Measurements from ENCODE around the gene TRABD2B.

The TRABD2B gene

GRCh38 chr1:47722909-47723580, 274.1 kb downstream of the TRABD2B start:
- no peak for TF ChIP-seq CTCF (IDR thresholded peaks at IDR 0.05; ENCODE audit: extremely low read depth, insufficient read depth, missing control alignments)
- in situ Hi-C loops (cut with MboI; ENCODE audit: low pct_unique_long_range_greater_than_20kb, low sequenced_read_pairs, unreplicated experiment): loop anchor here (25.0 kb wide), 1 partner anchor 536 kb away; the partner anchor contains the start of gene PDZK1IP1

DNA sequence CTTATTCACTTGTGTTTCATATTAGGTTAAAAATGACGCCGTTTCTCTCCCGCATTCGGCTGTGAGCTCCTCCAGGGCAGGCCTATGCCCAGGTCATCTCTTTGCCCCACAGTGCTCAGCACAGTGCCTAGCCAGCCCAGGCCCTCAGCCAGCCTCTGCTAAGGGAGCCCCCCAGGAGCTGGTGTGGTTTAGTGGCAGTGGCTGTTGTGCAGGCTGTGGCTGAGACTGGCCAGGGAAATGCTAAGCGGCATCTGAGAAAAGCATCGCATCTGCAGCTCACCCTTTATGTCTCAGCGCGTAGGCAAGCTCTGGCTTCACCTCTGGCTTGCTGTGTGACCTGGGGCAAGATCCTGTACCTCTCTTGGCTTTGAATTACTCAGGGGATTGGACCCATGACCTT, 275.1 kb downstream of the TRABD2B start:
- in situ Hi-C loops (cut with MboI; ENCODE audit: low pct_unique_long_range_greater_than_20kb, low sequenced_read_pairs, unreplicated experiment): loop anchor here (25.0 kb wide), 1 partner anchor 535 kb away; the partner anchor contains the start of gene PDZK1IP1
- no peak for TF ChIP-seq CTCF (IDR thresholded peaks at IDR 0.05; ENCODE audit: extremely low read depth, insufficient read depth, missing control alignments)

More at GRCh38 chr1:47722909-47723580, 274.1 kb downstream of the TRABD2B start:
- no peak for DNase-seq (ENCODE audit: low spot score)

GRCh38 chr1:47720111-47720510, 277.1 kb downstream of the TRABD2B start:
- in situ Hi-C loops (cut with MboI; ENCODE audit: low pct_unique_long_range_greater_than_20kb, low sequenced_read_pairs, unreplicated experiment): loop anchor here (25.0 kb wide), 1 partner anchor 533 kb away; the partner anchor contains the start of gene PDZK1IP1

More for the DNA sequence above, 275.1 kb downstream of the TRABD2B start:
- no peak for DNase-seq (ENCODE audit: low spot score)

DNA sequence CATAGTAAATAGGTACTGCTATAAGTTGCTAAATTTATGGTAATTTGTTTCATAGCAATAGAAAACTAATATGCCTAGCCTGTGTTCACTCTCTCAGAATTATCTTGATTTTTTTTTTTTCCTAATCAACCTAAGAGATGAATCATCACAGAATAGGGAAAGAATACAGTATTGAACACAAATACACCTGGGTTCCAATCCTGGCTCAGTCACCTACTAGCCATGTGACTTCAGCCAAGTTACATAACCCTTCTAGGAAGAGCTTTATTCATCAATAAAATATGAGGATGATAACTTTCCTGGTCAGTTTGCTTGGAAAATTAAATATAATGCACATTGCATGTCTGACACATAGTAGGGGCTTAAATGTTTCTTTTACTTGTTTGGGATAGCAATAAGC, 279.8 kb downstream of the TRABD2B start:
- in situ Hi-C loops (cut with MboI; ENCODE audit: low pct_unique_long_range_greater_than_20kb, low sequenced_read_pairs, unreplicated experiment): loop anchor here (10.0 to 25.0 kb wide), 2 partner anchors 273 to 530 kb away; partner anchors contain the start of gene PDZK1IP1
- TF ChIP-seq CTCF (IDR thresholded peaks at IDR 0.05; ENCODE audit: extremely low read depth, insufficient read depth, missing control alignments): no peak
- DNase-seq (ENCODE audit: low spot score): no peak

More at GRCh38 chr1:47720111-47720510, 277.1 kb downstream of the TRABD2B start:
- no peak for TF ChIP-seq CTCF (IDR thresholded peaks at IDR 0.05; ENCODE audit: extremely low read depth, insufficient read depth, missing control alignments)
- DNase-seq (ENCODE audit: low spot score): no peak

DNA sequence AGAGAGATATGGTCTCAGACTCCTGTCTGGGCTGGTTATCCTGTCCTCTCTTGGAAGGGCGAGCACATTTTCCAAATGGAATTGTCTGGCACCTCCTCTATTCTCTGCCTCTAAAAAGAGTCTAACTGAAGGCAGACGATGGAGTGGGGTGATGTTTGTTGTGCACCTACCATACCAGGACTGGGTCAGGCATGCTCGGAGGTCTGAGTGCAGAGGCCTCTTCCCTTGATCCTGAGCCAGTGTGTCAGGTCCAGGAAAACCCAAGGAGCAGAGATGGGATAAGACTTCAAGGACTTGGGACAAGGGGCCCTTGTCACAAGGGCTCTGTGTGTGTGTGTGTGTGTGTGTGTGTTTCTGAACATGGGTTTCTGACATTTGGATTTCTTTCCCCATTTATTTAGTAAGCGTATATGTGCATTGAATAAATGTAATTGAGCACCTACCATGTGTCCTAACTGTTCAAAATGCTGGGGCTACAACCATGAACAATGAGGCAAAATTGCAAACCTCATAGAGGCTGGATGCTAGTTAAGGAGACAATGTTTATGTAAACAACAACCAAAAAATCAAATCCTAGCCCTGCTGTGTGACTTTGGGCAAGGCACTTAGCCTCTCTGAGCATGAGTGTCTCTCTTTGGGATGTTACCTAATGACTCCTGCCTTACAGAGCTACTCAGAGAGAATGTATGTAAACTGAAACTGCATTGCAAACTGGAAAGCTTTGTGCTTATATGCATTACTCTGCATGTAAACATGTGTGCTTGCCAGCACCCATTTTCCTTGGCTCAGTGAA, 283.0 kb downstream of the TRABD2B start:
- no peak for DNase-seq (ENCODE audit: low spot score)
- in situ Hi-C loops (cut with MboI; ENCODE audit: low pct_unique_long_range_greater_than_20kb, low sequenced_read_pairs, unreplicated experiment): loop anchor here (10.0 to 25.0 kb wide), 2 partner anchors 269 to 527 kb away; partner anchors contain the start of gene PDZK1IP1
- no peak for TF ChIP-seq CTCF (IDR thresholded peaks at IDR 0.05; ENCODE audit: extremely low read depth, insufficient read depth, missing control alignments)

DNA sequence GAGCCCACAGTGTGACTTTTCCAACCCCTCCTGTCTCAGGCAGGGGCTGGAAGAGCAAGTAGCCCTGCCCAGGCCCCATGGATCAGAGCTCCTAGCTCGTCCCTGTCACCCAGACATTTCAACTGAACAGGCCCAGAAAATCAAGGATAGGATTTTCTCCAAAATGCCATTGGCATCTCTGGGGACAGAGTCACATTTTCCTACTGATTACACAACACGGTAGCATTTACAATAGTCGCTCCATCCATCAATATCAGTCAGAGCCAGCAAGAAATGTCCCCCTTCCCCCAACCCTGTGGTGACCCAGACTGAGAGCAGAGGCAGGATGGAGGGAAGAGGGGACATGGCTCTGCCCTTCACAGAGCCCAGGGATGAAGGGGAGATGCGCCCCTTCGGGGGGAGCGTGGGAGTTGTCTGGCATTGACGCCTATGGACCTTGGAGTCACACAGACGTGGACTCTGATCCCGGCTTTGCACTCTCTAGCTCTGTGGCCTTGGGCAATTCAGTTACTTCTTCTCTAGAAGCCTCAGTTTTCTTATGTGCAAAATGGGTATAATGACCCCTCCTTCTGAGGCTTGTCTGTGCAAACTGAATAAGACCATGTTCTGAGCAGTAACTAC, 283.7 kb downstream of the TRABD2B start:
- in situ Hi-C loops (cut with MboI; ENCODE audit: low pct_unique_long_range_greater_than_20kb, low sequenced_read_pairs, unreplicated experiment): loop anchor here (10.0 to 25.0 kb wide), 2 partner anchors 269 to 526 kb away; partner anchors contain the start of gene PDZK1IP1
- TF ChIP-seq CTCF (IDR thresholded peaks at IDR 0.05; ENCODE audit: extremely low read depth, insufficient read depth, missing control alignments): no peak
- no peak for DNase-seq (ENCODE audit: low spot score)
